Fibroblast of skin of abdomen (primary cell): ENCODE results near the gene IFNA10. TPM values are rescaled to one million over a fixed set of nuclear protein-coding genes. Genes with fewer than 3 reads are reported as not detected.
"Not testable (repeated sequence)": the region's sequence is repeated elsewhere in the genome, so short reads cannot be mapped to it uniquely, and the experiment has no call there.

ENCODE experiments used
- DNase-seq: peaks from one replicate; pipeline ENCODE4 v3.0.0-alpha.2; 2013
- polyA plus RNA-seq, 2 experiments: library from polyadenylated mRNA; unstranded; fragments of 120-200 nt; gene quantifications; one replicate each; pipeline ENCODE4 v1.2.1, GENCODE V29; 2013; ENCODE audit not compliant: insufficient read length in 2 of 2

The IFNA10 gene
- polyA plus RNA-seq (2013, experiment 1 of 2; ENCODE audit: insufficient read length): not detected
- polyA plus RNA-seq (2013, experiment 2 of 2; ENCODE audit: insufficient read length): not detected

- DNase-seq: not testable (repeated sequence)
Observed at GRCh38 chr9:21207043-21207442, at the start of gene IFNA10. Gene IFNA10 (minus strand): TSS chr9:21207143. CDS start chr9:21207097, 46 bp downstream.

GRCh38 chr9:21255538-21256212 lies 48.7 kb upstream of the IFNA10 start:
- no peak for DNase-seq

GRCh38 chr9:21252721-21253547 lies 46.0 kb upstream of the IFNA10 start:
- DNase-seq: peak; percentile 27

GRCh38 chr9:21251638-21252037 lies 44.7 kb upstream of the IFNA10 start:
- DNase-seq: no peak

DNA sequence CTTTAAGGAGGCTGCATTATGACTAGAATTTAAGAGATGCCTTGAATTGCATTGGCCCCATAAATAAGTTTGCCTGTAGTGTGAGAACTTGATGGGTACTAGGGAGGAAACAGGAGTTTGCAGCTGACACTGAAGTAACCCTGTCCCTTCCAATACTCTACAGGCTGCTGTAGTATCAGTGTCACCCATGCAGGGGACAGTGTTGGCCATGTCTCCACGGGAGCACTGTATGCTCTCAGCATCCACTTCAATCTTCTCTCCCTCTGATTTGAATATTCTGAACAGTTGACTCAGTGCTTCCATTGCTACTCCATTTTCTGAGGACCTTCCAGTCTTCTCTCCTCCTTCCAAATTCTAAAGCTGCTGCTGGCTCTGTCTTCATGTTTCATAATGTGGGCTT lies 44.2 kb upstream of the IFNA10 start:
- DNase-seq: no peak

DNA sequence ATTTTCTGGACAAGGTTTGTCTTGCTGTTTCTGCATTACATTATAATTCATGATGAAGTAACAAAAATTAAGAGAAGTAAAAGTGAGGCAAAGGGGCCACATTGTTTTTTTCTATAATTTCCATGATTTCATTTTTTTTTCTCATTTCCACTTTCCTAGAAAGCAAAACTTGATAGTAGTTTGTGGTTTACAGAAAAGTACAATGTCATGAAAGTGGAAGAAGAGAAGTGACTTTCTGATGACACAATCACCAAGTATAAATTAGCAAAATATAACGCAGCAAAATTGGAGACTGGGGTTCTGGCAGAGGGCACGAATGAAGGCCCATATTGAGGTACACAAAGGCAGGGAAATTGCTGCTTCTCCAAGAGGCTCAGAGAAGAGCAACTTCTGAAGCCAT lies 37.9 kb upstream of the IFNA10 start:
- no peak for DNase-seq

GRCh38 chr9:21239911-21240310 lies 33.0 kb upstream of the IFNA10 start, which contains the start of gene IFNA14:
Gene IFNA14 (minus strand): TSS chr9:21240005. CDS start chr9:21239935, 70 bp downstream.
- DNase-seq: no peak

GRCh38 chr9:21236360-21236714 lies 29.4 kb upstream of the IFNA10 start:
- not testable (repeated sequence) for DNase-seq

- DNase-seq: peak; percentile 27
Observed at GRCh38 chr9:21235468-21236359, 28.8 kb upstream of the IFNA10 start.

GRCh38 chr9:21234153-21234687 lies 27.3 kb upstream of the IFNA10 start:
- DNase-seq: no peak

DNA sequence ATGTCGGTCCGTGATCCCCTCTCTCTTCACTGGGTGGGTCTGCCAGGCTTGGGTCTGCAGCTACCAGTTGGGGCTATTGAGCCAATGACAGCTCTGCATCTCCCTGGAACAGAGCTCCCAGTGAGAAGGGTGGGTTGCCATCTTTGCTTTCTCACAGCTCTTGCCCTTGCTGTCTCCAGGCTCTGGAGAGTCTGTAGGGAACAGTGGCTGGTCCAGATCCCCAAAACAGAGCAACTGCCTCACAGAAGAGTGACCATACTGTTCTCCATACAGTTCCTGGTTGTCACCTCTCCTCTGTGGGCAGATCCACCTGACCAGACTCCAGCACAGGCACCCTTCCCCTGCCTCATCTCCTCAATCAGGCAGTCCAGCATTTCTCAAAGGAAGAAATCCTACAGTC lies 26.3 kb upstream of the IFNA10 start:
- DNase-seq: no peak

DNA sequence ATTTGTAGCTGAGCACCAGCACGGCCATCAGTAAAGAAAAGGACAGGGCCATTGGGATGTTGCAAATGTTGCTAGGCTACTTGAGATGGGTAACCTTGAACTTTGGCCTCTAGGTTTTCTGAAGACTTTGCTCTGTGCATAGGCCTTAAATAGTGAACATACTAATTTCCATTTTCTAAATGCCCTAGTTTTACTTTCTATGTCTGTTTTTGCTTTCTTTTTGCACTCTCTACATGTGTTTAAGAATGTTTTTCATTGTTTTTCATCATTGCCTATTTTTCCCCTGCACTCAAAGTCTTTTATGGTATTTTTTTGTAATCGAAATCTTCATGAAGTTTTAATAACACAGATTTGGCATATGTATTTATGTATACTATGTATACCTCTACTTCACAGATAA lies 21.2 kb upstream of the IFNA10 start, which contains the start of gene IFNA17:
IFNA17 (minus strand) TSS at position 101 of the 400 bp plus-strand sequence; CDS start at position 52, 49 bp downstream.
- no peak for DNase-seq

DNA sequence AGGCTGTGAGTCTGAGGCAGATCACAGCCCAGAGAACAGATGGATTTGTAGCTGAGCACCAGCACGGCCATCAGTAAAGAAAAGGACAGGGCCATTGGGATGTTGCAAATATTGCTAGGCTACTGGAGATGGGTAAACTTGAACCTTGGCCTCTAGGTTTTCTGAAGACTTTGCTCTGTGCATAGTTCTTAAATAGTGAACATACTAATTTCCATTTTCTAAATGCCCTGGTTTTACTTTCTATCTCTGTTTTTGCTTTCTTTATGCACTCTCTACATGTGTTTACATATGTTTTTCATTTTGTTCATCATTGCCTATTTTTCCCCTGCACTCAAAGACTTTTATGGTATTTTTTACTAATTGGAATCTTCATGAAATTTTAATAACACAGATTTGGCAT lies 10.3 kb upstream of the IFNA10 start, which contains the start of gene IFNA16:
IFNA16 (minus strand) TSS at position 101 of the 400 bp plus-strand sequence; CDS start at position 95, 6 bp downstream.
- DNase-seq: not testable (repeated sequence)

DNA sequence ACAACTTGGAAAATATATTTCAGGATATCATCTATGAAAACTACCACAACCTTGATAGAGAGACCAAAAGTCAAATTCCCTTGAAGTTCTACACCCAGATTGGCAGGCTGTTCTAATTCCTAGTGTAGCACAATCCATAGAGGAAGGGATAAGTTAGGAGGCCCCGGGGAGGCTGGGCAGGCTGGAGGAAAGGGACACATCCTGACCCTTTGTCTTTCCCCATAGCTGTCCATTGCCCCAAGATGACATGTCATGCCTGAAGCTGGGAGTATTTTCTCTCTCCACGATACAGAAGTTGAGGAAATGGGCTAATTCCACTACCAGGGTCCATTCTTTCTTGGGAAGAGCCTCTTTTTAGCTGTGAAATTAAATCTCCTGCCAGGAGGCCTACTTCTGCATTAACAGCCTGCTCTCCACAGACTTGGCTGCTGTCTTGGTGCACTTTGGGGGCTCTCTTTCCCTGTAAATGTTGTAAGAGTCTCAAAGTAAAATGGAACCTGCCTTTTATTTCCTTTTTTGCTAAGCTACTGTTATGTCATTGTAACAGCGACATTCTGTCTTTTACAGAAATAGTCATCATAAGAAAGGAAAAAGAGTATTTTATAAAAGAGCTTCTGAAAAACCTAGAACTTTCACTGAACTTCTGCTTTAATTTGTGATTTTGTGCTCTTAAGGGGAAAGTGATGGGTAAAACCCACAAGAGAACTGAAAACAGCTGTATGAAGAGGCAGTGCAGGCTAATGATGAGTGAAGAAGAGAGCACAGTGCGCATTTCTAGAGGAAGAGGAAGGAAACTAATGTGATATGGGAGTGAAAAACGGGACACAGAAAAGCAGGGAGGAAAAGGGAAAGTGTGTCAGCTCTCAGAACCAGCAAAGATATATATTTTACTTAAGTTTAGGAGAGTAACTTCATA lies 6.7 kb upstream of the IFNA10 start:
- DNase-seq: not testable (repeated sequence)

DNA sequence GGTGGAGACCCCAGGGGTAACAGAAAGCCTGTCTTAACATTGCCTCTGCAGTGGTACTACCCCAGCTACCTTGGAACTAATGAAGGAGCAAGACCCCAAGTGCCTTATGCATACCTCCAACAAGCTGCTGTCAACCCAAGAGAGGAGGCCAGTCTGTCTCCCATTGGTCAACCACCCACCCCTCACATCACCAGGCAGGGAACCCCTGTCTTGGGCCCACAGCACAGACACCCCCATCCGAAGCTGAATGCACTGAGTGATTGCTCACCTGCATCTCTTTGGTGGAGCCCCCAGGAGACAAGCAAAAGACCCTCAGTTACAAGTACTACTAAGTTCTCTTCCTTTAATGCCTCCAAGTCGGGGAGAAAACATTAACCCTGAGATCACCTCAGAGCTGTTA lies 5.2 kb upstream of the IFNA10 start:
- DNase-seq: not testable (repeated sequence)

- not testable (repeated sequence) for DNase-seq
Observed at GRCh38 chr9:21210782-21211181, 3.8 kb upstream of the IFNA10 start.

DNA sequence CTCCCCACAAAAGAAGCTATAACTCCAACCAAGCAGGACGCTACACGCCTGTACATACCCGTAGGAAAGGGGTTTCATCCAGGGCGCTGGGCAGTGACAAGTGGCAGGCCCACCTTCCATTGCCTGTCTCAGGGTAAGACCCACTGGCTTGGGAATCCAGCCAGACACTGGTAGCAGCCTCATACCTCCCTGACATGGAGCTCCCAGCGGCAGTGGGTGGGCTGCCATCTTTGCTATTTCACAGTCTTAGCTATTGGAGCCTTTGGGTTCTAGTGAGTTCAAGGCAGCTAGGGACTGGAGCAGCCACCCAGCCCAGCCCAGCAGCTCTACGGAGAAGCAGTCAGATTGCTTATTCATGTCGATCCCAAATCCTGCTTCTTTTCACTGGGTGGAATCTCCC lies 3.4 kb upstream of the IFNA10 start:
- DNase-seq: no peak

GRCh38 chr9:21205204-21205603 lies 1.7 kb downstream of the IFNA10 start:
- no peak for DNase-seq

DNA sequence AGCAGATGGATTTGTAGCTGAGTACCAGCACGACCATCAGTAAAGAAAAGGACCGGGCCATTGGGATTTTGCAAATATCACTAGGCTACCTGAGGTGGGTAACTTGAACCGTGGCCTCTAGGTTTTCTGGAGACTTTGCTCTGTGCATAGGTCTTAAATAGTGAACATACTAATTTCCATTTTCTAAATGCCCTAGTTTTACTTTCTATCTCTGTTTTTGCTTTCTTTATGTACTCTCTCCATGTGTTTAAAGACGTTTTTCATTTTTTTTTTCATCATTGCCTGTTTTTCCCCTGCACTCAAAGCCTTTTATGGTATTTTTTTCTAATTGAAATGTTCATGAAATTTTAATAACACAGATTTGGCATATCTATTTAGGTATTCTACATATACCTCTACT lies 4.8 kb downstream of the IFNA10 start, which contains the start of gene IFNA7:
IFNA7 (minus strand) TSS at position 101 of the 400 bp plus-strand sequence; CDS start at position 61, 40 bp downstream.
- DNase-seq: not testable (repeated sequence)
